ENCODE measurements around the gene NXNL2. TPM values are rescaled to one million over a fixed set of nuclear protein-coding genes. Genes with fewer than 3 reads are reported as not detected.
A peak's percentile ranks its signal among the peaks of the same experiment; 100 is the strongest.

NXNL2 gene
- total and polyA plus RNA-seq, 8 donors, result 0.19 to 1.5 (median 0.70) TPM; not detected in 1

- intact Hi-C loops (cut with DNase I), result loop anchor here in 2 of 3 donors (5.0 kb wide), 1 partner anchor 409 kb away; no protein-coding TSS in a partner anchor
- TF ChIP-seq CTCF (IDR thresholded peaks at IDR 0.05), result peak; percentile 16 to 65 (median 62)
- Histone ChIP-seq H3K4me3 (no peak overlapping the region), H3K9me3 (no peaks in the 10 kb centered on the region), H3K27ac (no peak overlapping the region), H3K4me1 (no peaks in the 10 kb centered on the region), H3K36me3 (no peaks in the 10 kb centered on the region), H3K27me3 (no peaks in the 10 kb centered on the region)
- DNase-seq, result peak in 3 of 6 donors; percentile 30 to 56 (median 35)
- peak; percentile 72 to 89 (median 86) for ATAC-seq
- 22 to 26% methylated on average over 4 of the region's 4 CpGs for WGBS, 2 donors
- peak; percentile 26 for FAIRE-seq
Measured at GRCh38 chr9:88593537-88594185, 58.7 kb downstream of the NXNL2 start.

Other genes starting within 250 kb of the NXNL2 start
- gene SPIN1, start 146.7 kb upstream of the NXNL2 start, total RNA-seq, result 10 to 100 TPM; 24.2 to 53.4 (median 29.3) TPM
- gene SPIN1, start 146.7 kb upstream of the NXNL2 start, polyA plus RNA-seq, result 10 to 100 TPM; 17.8 to 28.7 TPM